OCI-LY3 (cell line): ENCODE results near the gene DCC.

Source experiments
- CTCF ChIP-seq: fragments of 200-600, 300-600 bp; sonication (generic); IDR thresholded peaks from 2 replicates; pipeline ENCODE4 v1.5.1; 2014; ENCODE audit warnings: antibody characterized with exemption, low read length, low read depth
- EZH2phosphoT487 ChIP-seq: fragments of 200-600 bp; shearing (Covaris generic); IDR thresholded peaks from 2 replicates; pipeline ENCODE4 v1.6.1; 2018; ENCODE audit warnings: antibody characterized with exemption, mixed run types, low read depth

GRCh38 chr18:52353589-52353988, 13.6 kb downstream of the DCC start:
- no peak for TF ChIP-seq CTCF
- TF ChIP-seq EZH2phosphoT487, result no peak
